Motor neuron (in vitro differentiated cells): Measurements from ENCODE around the gene ZNF385C. TPM values are rescaled to one million over a fixed set of nuclear protein-coding genes. Genes with fewer than 3 reads are reported as not detected.

Experiments used
- ATAC-seq, 8 experiments: fragments of 200-7000 bp; cut with Tn5 transposase; replicated peaks in 6 of 8; 2 replicates each; pipeline ENCODE4 v1.8.0; 2021; ENCODE audit warnings: mild to moderate bottlenecking in 8 of 8, moderate library complexity in 8 of 8
- H3K27ac ChIP-seq, 2 donors: fragments of 250-450 bp; sonication (Bioruptor Pico); 2 replicates each; pipeline ENCODE4 v1.9.0; 2021; ENCODE audit warnings: antibody characterized with exemption in 2 of 2, mild to moderate bottlenecking in 2 of 2, moderate library complexity in 1 of 2
- H3K4me1 ChIP-seq, 2 donors: fragments of 250-450 bp; sonication (Bioruptor Pico); replicated peaks in 1 of 2; 2 replicates each; pipeline ENCODE4 v1.6.1; 2021; ENCODE audit warnings: antibody characterized with exemption in 2 of 2, mild to moderate bottlenecking in 2 of 2, moderate library complexity in 1 of 2
- H3K4me3 ChIP-seq, 5 donors: fragments of 250-450 bp; sonication (Bioruptor Pico); 2 replicates each; pipeline ENCODE4 v1.9.0; 2021; ENCODE audit warnings: antibody characterized with exemption in 5 of 5, mild to moderate bottlenecking in 5 of 5, moderate library complexity in 4 of 5
- WGBS, 10 experiments: fragments of 450-650 bp; shearing (Covaris generic); methylation state at CpG; one replicate each; pipeline ENCODE4 v1.0.0; 2022; 5-methylcytosine and 5-hydroxymethylcytosine counted together
- in situ Hi-C, 9 experiments: fragments of 400-800 bp; cut with MboI; loops; one replicate each; pipeline ENCODE4 v1.15.0; 2021; ENCODE audit warnings: low sequenced_read_pairs in 9 of 9, low pct_unique_long_range_greater_than_20kb in 2 of 9; ENCODE audit not compliant: unreplicated experiment in 9 of 9
- total RNA-seq, 8 experiments: library from RNA; unstranded; fragments of 300-600 nt; gene quantifications; 2 replicates each; pipeline versions ENCODE4 v1.2.3 to v1.2.4, GENCODE V29; 2022

The ZNF385C gene
- total RNA-seq, 8 experiments from 2014 or later, result 0.51 to 4.2 (median 1.9) TPM

DNA sequence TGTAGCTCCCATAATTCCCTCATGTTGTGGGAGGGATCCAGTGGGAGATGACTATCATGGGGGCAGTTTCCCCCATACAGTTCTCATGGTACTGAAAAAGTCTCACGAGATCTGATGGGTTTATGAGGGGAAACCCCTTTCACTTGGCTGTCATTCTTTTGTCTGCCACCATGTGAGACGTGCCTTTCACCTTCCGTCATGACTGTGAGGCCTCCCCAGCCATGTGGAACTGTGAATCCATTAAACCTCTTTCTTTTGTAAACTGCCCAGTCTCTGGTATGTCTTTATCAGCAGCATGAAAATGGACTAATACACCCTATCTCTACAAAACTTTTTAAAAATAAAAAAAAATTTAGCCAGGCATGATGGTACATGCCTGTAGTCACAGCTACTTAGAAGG lies 41.6 kb downstream of the ZNF385C start:
- in situ Hi-C loops, result no loop called here
- Histone ChIP-seq H3K4me1 (peaks cover 3 to 7% of the 10 kb centered on the region in 2 donors), H3K4me3 (no peak overlapping the region), H3K27ac (no peak overlapping the region)
- no peak for ATAC-seq
- WGBS, 10 experiments, result 25 to 43% methylated on average over 1 of the region's 3 CpGs; no CpG with 5 or more reads in 8 of the 10 experiments

GRCh38 chr17:42055496-42055895 lies 42.8 kb downstream of the ZNF385C start:
- no peak overlapping the region for H3K4me3 ChIP-seq
- in situ Hi-C loops, result no loop called here
- H3K27ac ChIP-seq, result no peak overlapping the region
- peaks cover 3 to 14% of the 10 kb centered on the region in 2 donors for H3K4me1 ChIP-seq
- ATAC-seq, result peak in 3 of 8 experiments; percentile 23 to 58 (median 43)
- 0 to 80% (median 41%) methylated on average over 1 to 4 of the region's 6 CpGs; no CpG with 5 or more reads in 7 of the 10 experiments for WGBS, 10 experiments

DNA sequence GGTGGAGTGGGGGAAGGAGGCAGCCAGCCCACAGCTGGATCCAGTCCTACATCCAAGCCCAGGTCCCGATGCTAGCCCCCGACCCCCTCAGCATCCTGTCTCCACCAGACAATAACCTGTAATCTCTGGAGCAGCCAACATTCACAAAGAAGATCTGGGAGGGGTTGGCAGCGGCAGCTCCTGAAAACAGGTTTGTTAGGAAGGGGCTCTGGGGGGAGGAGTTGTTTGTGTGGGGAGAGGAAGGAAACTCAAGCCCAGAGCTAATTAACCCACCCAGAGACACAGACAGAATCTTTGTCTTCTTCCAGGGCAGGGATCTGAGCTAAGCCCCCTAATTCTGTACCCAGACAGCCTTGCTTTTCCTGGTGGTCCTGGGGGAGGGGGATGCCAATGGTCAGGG lies 43.2 kb downstream of the ZNF385C start:
- H3K4me1 ChIP-seq, result peaks cover 3 to 14% of the 10 kb centered on the region in 2 donors
- H3K27ac ChIP-seq, result no peak overlapping the region
- no peak for ATAC-seq
- in situ Hi-C loops, result no loop called here
- WGBS, 10 experiments, result no CpG with 5 or more reads among the region's 3 CpGs
- H3K4me3 ChIP-seq, result no peak overlapping the region

DNA sequence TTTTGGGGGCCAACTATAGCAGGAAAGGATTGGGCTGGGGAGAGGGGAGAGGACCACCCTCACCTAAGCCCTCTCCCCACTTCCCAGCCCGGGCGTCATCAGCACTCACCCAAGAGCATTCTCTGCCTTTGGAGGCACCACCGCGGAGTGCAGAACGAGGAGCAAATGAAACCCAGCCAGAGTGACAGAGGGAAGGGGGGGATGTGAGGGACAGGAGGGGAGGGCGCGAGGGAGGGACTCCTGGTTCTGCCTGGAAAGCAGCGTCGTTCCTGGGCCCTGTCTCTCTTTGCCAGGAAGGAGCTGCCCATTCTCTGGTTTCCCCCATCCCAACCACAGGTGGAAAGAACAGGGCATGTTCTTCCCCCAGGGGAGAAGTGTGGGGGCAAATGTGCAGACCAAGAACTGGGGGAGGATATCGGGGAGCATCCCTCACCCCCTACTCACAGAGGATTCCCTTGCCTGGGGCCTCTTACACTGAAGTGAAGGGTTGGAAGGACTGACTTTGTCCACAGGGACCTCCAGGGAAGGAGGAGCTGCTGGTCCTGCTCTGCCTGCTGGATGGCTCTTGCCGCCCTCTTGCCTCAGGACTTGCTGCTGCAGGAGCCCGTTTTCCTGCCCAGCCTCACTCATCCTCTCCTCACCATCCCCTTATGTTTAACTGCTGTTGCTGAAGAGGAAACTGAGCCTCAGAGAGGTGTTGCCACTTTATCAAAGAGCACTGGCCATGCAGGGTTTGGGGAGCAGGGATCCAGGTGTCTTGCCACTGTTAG lies 44.4 kb downstream of the ZNF385C start:
- no peak overlapping the region for H3K27ac ChIP-seq
- ATAC-seq, result peak in 1 of 8 experiments; percentile 22
- in situ Hi-C loops, result no loop called here
- H3K4me3 ChIP-seq, result no peak overlapping the region
- 5 to 60% (median 20%) methylated on average over 1 to 4 of the region's 12 CpGs; no CpG with 5 or more reads in 6 of the 10 experiments for WGBS, 10 experiments
- peaks cover 3 to 14% of the 10 kb centered on the region in 2 donors for H3K4me1 ChIP-seq

DNA sequence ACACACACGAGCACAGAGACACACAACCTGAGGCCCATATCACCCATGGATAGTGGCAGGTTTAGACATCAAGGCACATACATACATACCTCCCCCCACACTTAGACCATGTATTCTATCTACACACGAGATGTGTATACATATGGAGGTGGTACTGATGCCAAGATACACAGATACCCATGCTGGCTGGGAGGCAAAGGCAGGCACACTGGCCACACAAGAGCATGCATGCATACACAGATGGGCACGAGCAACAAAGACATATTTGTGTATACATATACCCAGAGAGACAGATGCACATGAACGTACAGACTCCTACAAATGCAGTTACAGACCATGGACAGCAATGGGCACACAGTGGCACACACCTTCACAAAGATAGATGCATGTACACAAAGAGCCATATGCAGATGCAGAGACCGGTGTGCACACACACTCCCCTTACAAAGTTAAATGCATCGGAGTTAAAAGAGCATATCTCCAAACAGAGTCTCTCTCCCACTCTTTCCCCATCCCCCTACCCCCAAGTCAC lies 45.9 kb downstream of the ZNF385C start:
- 0 to 100% (median 68%) methylated on average over 1 to 5 of the region's 6 CpGs; no CpG with 5 or more reads in 4 of the 10 experiments for WGBS, 10 experiments
- in situ Hi-C loops, result no loop called here
- no peak for ATAC-seq

DNA sequence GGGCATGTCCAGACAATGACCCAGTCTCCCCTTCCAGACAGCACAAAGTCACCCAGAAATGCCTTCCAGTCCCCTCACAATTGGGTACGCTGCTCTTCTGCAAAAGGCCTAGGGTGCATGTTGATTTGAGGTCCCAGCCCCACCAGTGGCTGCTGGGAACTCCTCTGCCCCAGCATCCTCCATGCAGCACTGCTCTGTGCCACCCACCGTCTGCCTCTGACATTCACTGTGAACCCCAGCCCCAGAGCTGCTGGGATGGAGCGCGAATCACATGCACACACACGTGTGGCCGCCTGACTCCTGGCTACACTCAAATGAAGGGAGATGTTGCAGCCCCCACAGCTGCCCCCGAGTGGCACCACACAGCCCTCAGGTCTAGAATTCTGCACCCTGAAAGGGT lies 46.6 kb downstream of the ZNF385C start:
- peaks cover 3 to 14% of the 10 kb centered on the region in 2 donors for H3K4me1 ChIP-seq
- no peak overlapping the region for H3K4me3 ChIP-seq
- WGBS, 10 experiments, result 67 to 100% (median 100%) methylated on average over 1 to 4 of the region's 7 CpGs; no CpG with 5 or more reads in 3 of the 10 experiments
- in situ Hi-C loops, result no loop called here
- ATAC-seq, result no peak
- H3K27ac ChIP-seq, result no peak overlapping the region

More for the DNA sequence above, 45.9 kb downstream of the ZNF385C start:
- no peak overlapping the region for H3K27ac ChIP-seq
- no peak overlapping the region for H3K4me3 ChIP-seq
- H3K4me1 ChIP-seq, result peaks cover 3 to 14% of the 10 kb centered on the region in 2 donors

- WGBS, 10 experiments, result 0 to 76% (median 53%) methylated on average over 1 to 5 of the region's 8 CpGs; no CpG with 5 or more reads in 6 of the 10 experiments
- H3K27ac ChIP-seq, result no peak overlapping the region
- no peak for ATAC-seq
- in situ Hi-C loops, result no loop called here
- H3K4me1 ChIP-seq, result peaks cover 3 to 14% of the 10 kb centered on the region in 2 donors
- peak overlapping the region; percentile 47 to 93 (median 87) for H3K4me3 ChIP-seq
Measured at GRCh38 chr17:42051013-42051400, 47.3 kb downstream of the ZNF385C start.

DNA sequence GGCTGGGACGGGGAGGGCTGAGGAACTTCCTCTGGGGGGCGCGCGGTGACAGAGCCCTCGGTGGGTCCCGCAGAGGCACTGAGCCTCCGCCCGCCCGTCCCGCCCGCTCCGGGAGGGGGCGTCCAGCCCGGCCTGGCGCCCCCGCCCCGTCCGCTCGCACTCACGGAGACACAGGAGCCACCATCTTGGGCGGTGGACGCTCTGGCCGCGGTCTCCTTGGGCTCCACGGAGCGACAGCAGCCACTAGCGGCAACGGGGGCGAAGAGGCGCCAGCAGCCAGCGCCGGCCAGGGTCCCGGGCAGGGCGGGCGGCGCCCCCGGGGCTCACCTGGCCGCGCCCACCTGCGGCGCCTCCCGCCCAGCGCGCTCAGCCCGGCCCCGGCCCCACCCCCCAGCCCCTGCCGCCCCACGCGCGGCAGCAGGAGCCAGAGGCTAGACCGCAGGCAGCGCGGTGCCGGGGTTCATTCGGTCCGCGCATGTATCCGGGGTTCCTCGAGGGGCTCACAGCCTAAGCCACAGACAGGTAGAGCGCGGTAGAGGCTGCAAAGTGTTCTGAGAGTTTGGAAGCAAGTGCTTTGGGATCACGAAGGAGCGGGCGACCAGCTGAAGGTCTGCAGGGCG lies 47.8 kb downstream of the ZNF385C start, which contains the start of gene C17orf113:
Gene C17orf113, minus strand, starts transcription at position 209 of the 620 bp plus-strand sequence. CDS start 7,225 bp downstream, outside the sequence.
- 13 to 30% methylated on average over 2 to 4 of the region's 65 CpGs; no CpG with 5 or more reads in 8 of the 10 experiments for WGBS, 10 experiments
- ATAC-seq, result peak; percentile 85 to 95 (median 92)
- H3K27ac ChIP-seq, result peak within 1 kb of the TSS in 1 of 2 donors; percentile 52
- in situ Hi-C loops, result no loop called here
- H3K4me1 ChIP-seq, result peaks cover 3 to 14% of the 10 kb centered on the region in 2 donors
- peak within 1 kb of the TSS; percentile 47 to 93 (median 87) for H3K4me3 ChIP-seq

GRCh38 chr17:42049834-42050392 lies 48.4 kb downstream of the ZNF385C start:
- Histone ChIP-seq H3K4me1 (peaks cover 0 to 14% of the 10 kb centered on the region in 2 donors), H3K4me3 (peak overlapping the region; percentile 47 to 93 (median 87)), H3K27ac (peak overlapping the region in 1 of 2 donors; percentile 52)
- ATAC-seq, result peak in 4 of 8 experiments; percentile 40 to 46 (median 42)
- in situ Hi-C loops, result no loop called here
- 0 to 14% (median 2%) methylated on average over 1 to 4 of the region's 7 CpGs; no CpG with 5 or more reads in 6 of the 10 experiments for WGBS, 10 experiments

- in situ Hi-C loops, result no loop called here
- 50 to 88% (median 81%) methylated on average over 2 to 11 of the region's 12 CpGs; no CpG with 5 or more reads in 6 of the 10 experiments for WGBS, 10 experiments
- Histone ChIP-seq H3K27ac (no peak overlapping the region), H3K4me3 (no peak overlapping the region), H3K4me1 (peaks cover 0 to 7% of the 10 kb centered on the region in 2 donors)
- no peak for ATAC-seq
Measured at GRCh38 chr17:42047343-42047742, 50.9 kb downstream of the ZNF385C start.

- H3K4me3 ChIP-seq, result no peak overlapping the region
- in situ Hi-C loops, result no loop called here
- peaks cover 0 to 2% of the 10 kb centered on the region in 2 donors for H3K4me1 ChIP-seq
- WGBS, 10 experiments, result 60 to 100% (median 92%) methylated on average over 1 of the region's 1 CpG; no CpG with 5 or more reads in 6 of the 10 experiments
- no peak overlapping the region for H3K27ac ChIP-seq
- ATAC-seq, result no peak
Measured at GRCh38 chr17:42045719-42046118, 52.6 kb downstream of the ZNF385C start.

- Histone ChIP-seq H3K27ac (no peak overlapping the region), H3K4me3 (no peak overlapping the region), H3K4me1 (no peaks in the 10 kb centered on the region)
- 20 to 100% (median 87%) methylated on average over 1 to 12 of the region's 20 CpGs; no CpG with 5 or more reads in 4 of the 10 experiments for WGBS, 10 experiments
- in situ Hi-C loops, result no loop called here
- ATAC-seq, result peak in 1 of 8 experiments; percentile 11
Measured at GRCh38 chr17:42042598-42043319, 55.5 kb downstream of the ZNF385C start.
